ENCODE data around the gene EPX.

The EPX gene

DNA sequence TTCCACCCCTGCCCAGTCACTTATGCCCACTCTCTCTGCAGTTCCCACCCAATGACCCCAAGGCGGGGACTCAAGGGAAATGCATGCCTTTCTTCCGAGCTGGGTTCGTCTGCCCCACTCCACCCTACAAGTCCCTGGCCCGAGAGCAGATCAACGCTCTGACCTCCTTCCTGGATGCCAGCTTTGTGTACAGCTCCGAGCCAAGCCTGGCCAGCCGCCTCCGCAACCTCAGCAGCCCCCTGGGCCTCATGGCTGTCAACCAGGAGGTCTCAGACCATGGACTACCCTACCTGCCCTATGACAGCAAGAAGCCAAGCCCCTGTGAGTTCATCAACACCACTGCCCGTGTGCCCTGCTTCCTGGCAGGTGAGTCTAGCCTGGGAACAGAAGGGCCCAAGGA lies 59.6 kb downstream of the EPX start:
- DNase-seq (ENCODE audit: low read depth): no peak

DNA sequence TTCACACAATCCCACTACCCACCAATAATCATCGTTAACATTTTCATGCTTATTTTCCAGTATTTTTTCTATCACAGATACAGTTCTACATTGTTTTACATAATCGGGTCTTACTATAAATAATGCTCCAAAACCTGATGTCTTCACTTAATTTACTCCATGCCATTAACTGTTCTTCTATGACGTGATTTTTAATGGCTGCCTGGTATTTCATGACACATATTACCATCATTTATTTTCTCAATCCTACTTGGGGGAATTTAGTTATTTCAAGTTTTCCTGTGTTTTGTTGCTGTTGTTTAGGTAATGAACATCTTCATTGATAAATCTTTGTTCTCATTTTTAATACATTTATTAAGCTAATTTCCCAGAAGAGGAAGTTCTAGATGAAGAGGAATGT lies 60.6 kb downstream of the EPX start:
- DNase-seq (ENCODE audit: low read depth): no peak
